ENCODE data around the gene TMEM134.
A peak's percentile ranks its signal among the peaks of the same experiment; 100 is the strongest.
"Not testable (repeated sequence)": the region's sequence is repeated elsewhere in the genome, so short reads cannot be mapped to it uniquely, and the experiment has no call there.

TMEM134 gene

GRCh38 chr11:67468759-67469507 is at the start of gene TMEM134:
Gene TMEM134, minus strand, starts transcription at chr11:67469251. Its CDS starts 59 bp downstream, at chr11:67469192.
- peak; percentile 98 for DNase-seq (ENCODE audit: low spot score)

- DNase-seq (ENCODE audit: low spot score): no peak
Measured at GRCh38 chr11:67517784-67518552, 48.9 kb upstream of the TMEM134 start.

- DNase-seq (ENCODE audit: low spot score): no peak
Measured at GRCh38 chr11:67516806-67517205, 47.8 kb upstream of the TMEM134 start.

- DNase-seq (ENCODE audit: low spot score): no peak
Measured at GRCh38 chr11:67514116-67514515, 45.1 kb upstream of the TMEM134 start.

GRCh38 chr11:67511558-67511957 is 42.5 kb upstream of the TMEM134 start:
- not testable (repeated sequence) for DNase-seq (ENCODE audit: low spot score)

- no peak for DNase-seq (ENCODE audit: low spot score)
Measured at GRCh38 chr11:67510023-67510345, 40.9 kb upstream of the TMEM134 start.

- peak; percentile 100 for DNase-seq (ENCODE audit: low spot score)
Measured at GRCh38 chr11:67508486-67509121, 39.6 kb upstream of the TMEM134 start.

- DNase-seq (ENCODE audit: low spot score): peak; percentile 100
Measured at GRCh38 chr11:67507864-67508485, 38.9 kb upstream of the TMEM134 start, which contains the start of gene CDK2AP2. Gene CDK2AP2, minus strand, starts transcription at chr11:67508162. Its CDS starts 80 bp downstream, at chr11:67508082.

- DNase-seq (ENCODE audit: low spot score): peak; percentile 63
Measured at GRCh38 chr11:67507242-67507863, 38.3 kb upstream of the TMEM134 start.

GRCh38 chr11:67506426-67507051 is 37.5 kb upstream of the TMEM134 start:
- no peak for DNase-seq (ENCODE audit: low spot score)

- peak; percentile 93 for DNase-seq (ENCODE audit: low spot score)
Measured at GRCh38 chr11:67505605-67506396, 36.8 kb upstream of the TMEM134 start.

GRCh38 chr11:67504950-67505581 is 36.0 kb upstream of the TMEM134 start, which contains the start of gene PITPNM1:
Gene PITPNM1, minus strand, starts transcription at chr11:67505363. Its CDS starts 1,183 bp downstream, at chr11:67504180.
- peak; percentile 91 for DNase-seq (ENCODE audit: low spot score)

- DNase-seq (ENCODE audit: low spot score): peak; percentile 71
Measured at GRCh38 chr11:67504005-67504949, 35.2 kb upstream of the TMEM134 start.

GRCh38 chr11:67503119-67504004 is 34.3 kb upstream of the TMEM134 start:
- DNase-seq (ENCODE audit: low spot score): no peak

GRCh38 chr11:67502328-67502979 is 33.4 kb upstream of the TMEM134 start:
- no peak for DNase-seq (ENCODE audit: low spot score)

- DNase-seq (ENCODE audit: low spot score): no peak
Measured at GRCh38 chr11:67501854-67502253, 32.8 kb upstream of the TMEM134 start.

All from GM03348 (cell line).